PC-9 (cell line): Measurements from ENCODE around the gene PLEKHA5. TPM values are rescaled to one million over a fixed set of nuclear protein-coding genes. Genes with fewer than 3 reads are reported as not detected.

ENCODE experiments used
- BruUV-seq: library from RNA; stranded (reverse); fragments of 400-500 nt; replicated peaks from 2 replicates; lab custom pipeline; 2021; lab: Mats Ljungman, UMichigan
- CTCF ChIA-PET: fragments of 300-600 bp; sonication (Branson Sonifier 250); formaldehyde crosslinking; loops from one replicate; lab custom pipeline; 2022; ENCODE audit warnings: antibody characterized with exemption; lab: Charles Lee
- POLR2A ChIA-PET: fragments of 300-600 bp; sonication (Branson Sonifier 250); formaldehyde crosslinking; loops from one replicate; lab custom pipeline; 2022; ENCODE audit warnings: antibody characterized with exemption; ENCODE audit not compliant: unreplicated experiment; lab: Charles Lee
- DNase-seq, 2 experiments: peaks; one replicate each; pipeline versions ENCODE4 v3.0.0 to v3.0.0-alpha.2; 2015 to 2022; ENCODE audit warnings: mixed read lengths in 1 of 2
- H2AFZ ChIP-seq: fragments of 200-600 bp; sonication (generic); 2 replicates; pipeline ENCODE4 v1.8.1; 2017; ENCODE audit warnings: antibody characterized with exemption
- H3F3A ChIP-seq: fragments of 200-600 bp; sonication (generic); 2 replicates; pipeline ENCODE4 v1.8.1; 2017; ENCODE audit warnings: antibody characterized with exemption, mild to moderate bottlenecking, low read depth; ENCODE audit not compliant: insufficient read depth
- H3K27ac ChIP-seq: fragments of 200-600 bp; sonication (generic); 2 replicates; pipeline ENCODE4 v1.6.1; 2016; ENCODE audit warnings: mixed run types
- H3K27me3 ChIP-seq: fragments of 200-600 bp; sonication (generic); 2 replicates; pipeline ENCODE4 v1.6.1; 2016; ENCODE audit warnings: low read depth, mixed run types; ENCODE audit not compliant: insufficient read depth
- H3K36me3 ChIP-seq: fragments of 200-600 bp; sonication (generic); 2 replicates; pipeline ENCODE4 v1.6.1; 2016; ENCODE audit warnings: low read depth, mixed run types
- H3K4me1 ChIP-seq: fragments of 200-600 bp; sonication (generic); replicated peaks from 2 replicates; pipeline ENCODE4 v1.6.1; 2016; ENCODE audit warnings: mixed run types; ENCODE audit not compliant: insufficient read depth
- H3K4me2 ChIP-seq: fragments of 200-600 bp; sonication (generic); 2 replicates; pipeline ENCODE4 v1.6.1; 2017; ENCODE audit warnings: mixed run types
- H3K4me3 ChIP-seq: fragments of 200-600 bp; sonication (generic); 2 replicates; pipeline ENCODE4 v1.6.1; 2016; ENCODE audit warnings: mixed run types
- H3K79me2 ChIP-seq: fragments of 200-600 bp; sonication (generic); 2 replicates; pipeline ENCODE4 v1.6.1; 2017; ENCODE audit warnings: low read depth, mixed run types
- H3K9me2 ChIP-seq: fragments of 200-600 bp; sonication (generic); 2 replicates; pipeline ENCODE4 v1.8.1; 2017; ENCODE audit warnings: mild to moderate bottlenecking; ENCODE audit not compliant: insufficient read depth
- H3K9me3 ChIP-seq: fragments of 200-600 bp; sonication (generic); 2 replicates; pipeline ENCODE4 v1.8.1; 2016; ENCODE audit warnings: low read depth; ENCODE audit not compliant: insufficient read depth
- H4K20me1 ChIP-seq: fragments of 200-600 bp; sonication (generic); 2 replicates; pipeline ENCODE4 v1.8.1; 2017; ENCODE audit not compliant: insufficient read depth
- CTCF ChIP-seq: fragments of 200-600 bp; sonication (generic); conservative IDR thresholded peaks from 2 replicates; pipeline ENCODE4 v1.6.1; 2017; ENCODE audit warnings: mixed run types, antibody characterized with exemption, mild to moderate bottlenecking, moderate library complexity
- EZH2 ChIP-seq: fragments of 200-600 bp; sonication (generic); IDR thresholded peaks from 2 replicates; pipeline ENCODE4 v1.8.0; 2017; ENCODE audit warnings: antibody characterized with exemption, low read depth
- intact Hi-C: fragments of 100-400 bp; cut with micrococcal nuclease; formaldehyde crosslinking; loops from one replicate; pipeline ENCODE4 v1.10.0; 2022; ENCODE audit not compliant: unreplicated experiment
- total RNA-seq: library from RNA; stranded (reverse); gene quantifications from 2 replicates; pipeline ENCODE4 v1.2.3, GENCODE V29; 2021

Gene PLEKHA5
- total RNA-seq, 1 experiment from 2014 or later, result 54.1 TPM

- H3K9me2 ChIP-seq, result no peaks in the 10 kb centered on the region
- H3K36me3 ChIP-seq, result no peaks in the 10 kb centered on the region
- ChIA-PET CTCF (interaction anchor here (0.6 to 1.0 kb wide), 2 partner anchors 41 to 973 kb away, joined by 3 to 5 read pairs; no protein-coding TSS in a partner anchor), POLR2A (no interaction called here)
- no peak overlapping the region for H3K27ac ChIP-seq
- BruUV-seq, result no TSS peak
- H3F3A ChIP-seq, result peaks cover 6% of the 10 kb centered on the region; the same call in 1 of the 2 replicates
- intact Hi-C loops, result no loop called here
- H3K79me2 ChIP-seq, result peaks cover 4% of the 10 kb centered on the region; the same call in 1 of the 2 replicates
- H2AFZ ChIP-seq, result no peak overlapping the region
- H3K4me2 ChIP-seq, result no peak overlapping the region
- no peak overlapping the region for H3K4me3 ChIP-seq
- no peak for DNase-seq
- no peaks in the 10 kb centered on the region; the same call in 1 of the 2 replicates for H3K9me3 ChIP-seq
- TF ChIP-seq EZH2 (no peak), CTCF (no peak)
- no peaks in the 10 kb centered on the region for H3K4me1 ChIP-seq
- 0 out of 2 replicates have a peak, but pooled peaks cover 7% of the 10 kb centered on the region for H4K20me1 ChIP-seq
- H3K27me3 ChIP-seq, result no peaks in the 10 kb centered on the region
Observed at GRCh38 chr12:19223695-19224094, 94.2 kb downstream of the PLEKHA5 start.

GRCh38 chr12:19224746-19225145 is 95.2 kb downstream of the PLEKHA5 start:
- H3K36me3 ChIP-seq, result no peaks in the 10 kb centered on the region
- POLR2A ChIA-PET, result no interaction called here
- no peak overlapping the region for H3K4me3 ChIP-seq
- H3K9me2 ChIP-seq, result no peaks in the 10 kb centered on the region
- H3K4me1 ChIP-seq, result no peaks in the 10 kb centered on the region
- DNase-seq, result no peak
- H4K20me1 ChIP-seq, result 0 out of 2 replicates have a peak, but pooled peaks cover 7% of the 10 kb centered on the region
- no peak overlapping the region for H3K27ac ChIP-seq
- CTCF ChIA-PET, result no interaction called here
- no peak overlapping the region for H3K4me2 ChIP-seq
- H3K79me2 ChIP-seq, result peaks cover 4% of the 10 kb centered on the region; the same call in 1 of the 2 replicates
- no peaks in the 10 kb centered on the region for H3K27me3 ChIP-seq
- no peak for TF ChIP-seq EZH2
- TF ChIP-seq CTCF, result no peak
- H2AFZ ChIP-seq, result no peak overlapping the region
- BruUV-seq, result no TSS peak
- no peaks in the 10 kb centered on the region; the same call in 1 of the 2 replicates for H3K9me3 ChIP-seq
- H3F3A ChIP-seq, result peaks cover 6% of the 10 kb centered on the region; the same call in 1 of the 2 replicates
- intact Hi-C loops, result no loop called here

GRCh38 chr12:19227190-19227879 is 97.8 kb downstream of the PLEKHA5 start:
- Histone ChIP-seq H3K9me3 (peaks cover 3% of the 10 kb centered on the region; the same call in 1 of the 2 replicates), H3K27ac (no peak overlapping the region), H3K4me3 (no peak overlapping the region), H3K9me2 (no peaks in the 10 kb centered on the region), H4K20me1 (0 out of 2 replicates have a peak, but pooled peaks cover 7% of the 10 kb centered on the region), H3K36me3 (no peaks in the 10 kb centered on the region), H3F3A (no peaks in the 10 kb centered on the region), H2AFZ (no peak overlapping the region), H3K79me2 (peaks cover 4% of the 10 kb centered on the region; the same call in 1 of the 2 replicates), H3K4me1 (no peaks in the 10 kb centered on the region), H3K27me3 (no peaks in the 10 kb centered on the region), H3K4me2 (no peak overlapping the region)
- no peak for TF ChIP-seq CTCF
- intact Hi-C loops, result no loop called here
- no peak for DNase-seq
- CTCF ChIA-PET, result no interaction called here
- BruUV-seq, result no TSS peak
- POLR2A ChIA-PET, result no interaction called here
